ENCODE results near the gene DERA.

Gene DERA

DNA sequence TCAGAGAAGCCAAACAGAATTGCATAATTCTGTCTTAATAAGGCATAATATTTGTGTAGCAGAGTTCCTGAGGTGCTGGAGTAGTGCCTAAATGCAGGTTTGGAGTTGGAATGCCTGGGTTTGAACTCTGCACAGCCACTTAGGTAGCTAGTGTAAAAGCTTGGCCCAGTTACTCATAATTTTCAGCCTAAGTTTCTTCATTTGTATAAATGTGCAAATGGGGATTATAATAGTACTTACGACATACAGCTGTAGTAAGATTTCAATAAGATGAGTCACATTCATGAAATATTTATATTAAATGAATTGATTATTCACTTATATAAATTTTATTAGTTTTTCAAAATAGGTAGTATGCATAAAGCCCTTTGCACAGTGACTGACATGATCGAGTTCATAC lies 175.8 kb downstream of the DERA start:
- DNase-seq = no peak
